Femur (tissue), 1 donor: Measurements from ENCODE around the gene RAPGEF1.

ENCODE experiments used
- DNase-seq: peaks from one replicate; pipeline ENCODE4 v3.0.0-alpha.2; 2017

The RAPGEF1 gene

GRCh38 chr9:131621551-131622358, 118.1 kb downstream of the RAPGEF1 start:
- no peak for DNase-seq

GRCh38 chr9:131620764-131621520, 118.9 kb downstream of the RAPGEF1 start:
- DNase-seq: no peak

GRCh38 chr9:131619680-131620079, 120.2 kb downstream of the RAPGEF1 start:
- DNase-seq: no peak

GRCh38 chr9:131618785-131619184, 121.1 kb downstream of the RAPGEF1 start:
- DNase-seq: no peak

- peak; percentile 60 for DNase-seq
Observed at GRCh38 chr9:131618071-131618479, 121.8 kb downstream of the RAPGEF1 start.

GRCh38 chr9:131617611-131618010, 122.3 kb downstream of the RAPGEF1 start:
- no peak for DNase-seq

- no peak for DNase-seq
Observed at GRCh38 chr9:131616983-131617604, 122.8 kb downstream of the RAPGEF1 start.

GRCh38 chr9:131614340-131614915, 125.4 kb downstream of the RAPGEF1 start:
- DNase-seq: no peak

- DNase-seq: no peak
Observed at GRCh38 chr9:131613921-131614320, 126.0 kb downstream of the RAPGEF1 start.

GRCh38 chr9:131612851-131613250, 127.0 kb downstream of the RAPGEF1 start:
- no peak for DNase-seq

GRCh38 chr9:131611586-131612315, 128.1 kb downstream of the RAPGEF1 start:
- DNase-seq: no peak

- peak; percentile 67 for DNase-seq
Observed at GRCh38 chr9:131610231-131610761, 129.6 kb downstream of the RAPGEF1 start.

GRCh38 chr9:131609099-131609830, 130.6 kb downstream of the RAPGEF1 start:
- DNase-seq: peak; percentile 85

- peak; percentile 89 for DNase-seq
Observed at GRCh38 chr9:131608493-131609037, 131.3 kb downstream of the RAPGEF1 start.

GRCh38 chr9:131607591-131607990, 132.3 kb downstream of the RAPGEF1 start:
- DNase-seq: no peak

- DNase-seq: no peak
Observed at GRCh38 chr9:131606896-131607567, 132.8 kb downstream of the RAPGEF1 start.

GRCh38 chr9:131605770-131606590, 133.9 kb downstream of the RAPGEF1 start:
- no peak for DNase-seq

GRCh38 chr9:131603711-131604439, 136.0 kb downstream of the RAPGEF1 start:
- DNase-seq: no peak

- DNase-seq: no peak
Observed at GRCh38 chr9:131603199-131603598, 136.7 kb downstream of the RAPGEF1 start.
